ENCODE measurements around the gene AQR.
A peak's percentile ranks its signal among the peaks of the same experiment; 100 is the strongest.

The AQR gene

DNA sequence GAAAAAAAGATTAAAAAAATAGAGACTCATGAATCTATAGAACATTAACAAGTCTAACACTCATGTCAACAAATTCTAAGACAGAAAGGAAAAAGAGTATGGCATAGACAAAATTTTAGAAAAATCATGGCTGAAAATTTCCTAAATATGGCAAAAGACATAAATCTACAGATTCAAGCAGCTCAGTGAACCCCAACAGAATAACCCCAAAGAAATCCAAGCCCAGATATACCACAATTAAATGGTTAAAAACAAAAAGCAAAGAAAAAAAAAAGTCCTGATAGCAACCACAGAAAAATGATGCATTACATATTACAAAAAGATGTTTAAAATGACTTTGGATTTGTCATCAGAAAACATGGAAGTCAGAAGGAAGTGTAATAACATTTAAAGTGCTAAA lies 75.6 kb downstream of the AQR start:
- H3K4me2 ChIP-seq = no peak overlapping the region
- H3K27ac ChIP-seq = no peak overlapping the region
- no peaks in the 10 kb centered on the region for H3K27me3 ChIP-seq
- peaks cover 23 to 28% (median 25%) of the 10 kb centered on the region in 11 experiments for H3K9me3 ChIP-seq (replicated peaks in 1 of 11)
- peaks cover 88 to 98% (median 93%) of the 10 kb centered on the region in 11 experiments for H3K36me3 ChIP-seq
- no peak overlapping the region for H3K9ac ChIP-seq
- H3K4me1 ChIP-seq = no peaks in the 10 kb centered on the region
- 0 out of 22 replicates have a peak, but pooled peaks cover 0 to 3% (median 0%) of the 10 kb centered on the region in 11 experiments for H4K20me1 ChIP-seq
- no peak overlapping the region for H3K4me3 ChIP-seq
- TF ChIP-seq Cebpa-rat (IDR thresholded peaks at IDR 0.05) = no peak

DNA sequence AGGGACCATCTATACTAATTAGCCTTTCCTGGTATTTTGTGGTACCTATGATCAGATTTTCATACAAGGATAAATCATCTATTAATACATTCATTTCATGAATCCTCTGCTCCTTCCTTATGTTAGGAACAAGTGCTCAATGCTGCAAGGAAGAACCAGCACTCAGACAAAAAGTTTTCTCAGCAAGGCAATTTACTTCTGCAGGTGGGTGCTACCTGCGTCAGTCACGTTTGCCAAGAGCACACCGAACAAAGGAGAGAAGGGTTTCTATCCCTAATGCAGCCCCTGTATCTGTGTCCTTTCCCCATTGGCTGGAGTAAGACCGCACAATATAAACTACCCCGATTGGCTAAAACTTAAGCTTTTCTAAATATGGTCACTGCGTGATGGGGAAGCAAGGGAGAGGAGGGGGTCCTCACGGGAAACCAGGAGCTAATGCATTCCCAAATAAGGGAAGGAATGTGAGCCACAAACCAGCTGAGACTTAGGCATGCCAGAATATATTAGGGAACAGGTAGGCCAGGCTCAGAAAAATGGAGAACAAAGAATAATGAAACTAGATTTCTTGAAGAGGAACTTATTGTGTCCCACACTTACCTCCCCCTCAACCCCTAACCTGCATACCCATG lies 76.5 kb downstream of the AQR start:
- Histone ChIP-seq H3K4me3 (0 out of 20 replicates have a peak overlapping the region, but pooled peaks of 1 of the 10 experiments have one; percentile 4), H3K27ac (no peak overlapping the region), H3K27me3 (no peaks in the 10 kb centered on the region), H4K20me1 (0 out of 22 replicates have a peak, but pooled peaks cover 0 to 3% (median 0%) of the 10 kb centered on the region in 11 experiments), H3K4me2 (no peak overlapping the region), H3K36me3 (peaks cover 85 to 97% (median 95%) of the 10 kb centered on the region in 11 experiments), H3K9me3 (replicated peaks in 1 of 11) (peaks cover 23 to 28% (median 25%) of the 10 kb centered on the region in 11 experiments), H3K9ac (no peak overlapping the region), H3K4me1 (no peaks in the 10 kb centered on the region)
- TF ChIP-seq Cebpa-rat (IDR thresholded peaks at IDR 0.05) = no peak

DNA sequence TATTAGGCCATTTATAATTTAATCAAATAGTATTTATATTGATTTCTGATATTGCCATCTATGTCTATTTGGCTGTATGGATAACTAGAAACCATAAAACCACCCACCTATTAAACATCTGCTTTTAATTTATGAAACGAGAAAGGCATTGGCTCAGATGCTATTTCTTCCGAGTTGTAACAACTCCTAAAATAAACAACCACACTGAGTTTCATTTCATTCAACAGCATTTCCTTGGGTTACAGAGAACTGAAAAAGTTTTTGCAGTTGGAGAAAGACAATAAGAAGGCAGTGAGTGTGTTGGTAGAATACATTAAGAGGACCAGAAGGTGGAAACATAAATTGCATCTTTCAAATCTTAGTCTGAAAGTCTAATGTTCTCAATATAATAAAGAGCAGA lies 79.1 kb downstream of the AQR start:
- no peaks in the 10 kb centered on the region for H3K27me3 ChIP-seq
- no peaks in the 10 kb centered on the region for H4K20me1 ChIP-seq
- H3K36me3 ChIP-seq = peaks cover 81 to 97% (median 94%) of the 10 kb centered on the region in 11 experiments
- no peaks in the 10 kb centered on the region for H3K4me1 ChIP-seq
- H3K9ac ChIP-seq = no peak overlapping the region
- H3K9me3 ChIP-seq (replicated peaks in 1 of 11) = peaks cover 23 to 28% (median 25%) of the 10 kb centered on the region in 11 experiments
- no peak overlapping the region for H3K27ac ChIP-seq
- no peak for TF ChIP-seq Cebpa-rat (IDR thresholded peaks at IDR 0.05)
- H3K4me3 ChIP-seq = no peak overlapping the region
- no peak overlapping the region for H3K4me2 ChIP-seq

DNA sequence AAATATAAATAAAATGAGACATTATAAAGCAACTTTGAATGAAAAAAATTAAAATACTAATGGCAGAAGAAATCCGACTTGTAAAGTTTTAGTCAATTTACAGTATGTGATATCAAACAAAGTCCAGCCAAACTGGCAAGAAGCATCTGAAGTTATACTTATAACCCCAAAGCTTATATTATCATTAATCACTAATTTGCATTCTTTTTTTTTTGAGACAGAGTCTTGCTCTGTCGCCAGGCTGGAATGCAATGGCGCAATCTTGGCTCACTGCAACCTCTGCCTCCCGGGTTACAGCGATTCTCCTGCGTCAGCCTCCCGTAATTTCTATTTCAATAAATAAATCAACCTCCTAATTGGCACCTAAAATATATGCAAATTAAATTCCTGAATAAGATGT lies 80.1 kb downstream of the AQR start:
- Histone ChIP-seq H4K20me1 (no peaks in the 10 kb centered on the region), H3K27ac (no peak overlapping the region), H3K27me3 (no peaks in the 10 kb centered on the region), H3K4me1 (no peaks in the 10 kb centered on the region), H3K9me3 (replicated peaks in 1 of 11) (peaks cover 19 to 24% (median 22%) of the 10 kb centered on the region in 11 experiments), H3K4me3 (no peak overlapping the region), H3K9ac (no peak overlapping the region), H3K36me3 (peaks cover 83 to 99% (median 96%) of the 10 kb centered on the region in 11 experiments), H3K4me2 (no peak overlapping the region)
- no peak for TF ChIP-seq Cebpa-rat (IDR thresholded peaks at IDR 0.05)

DNA sequence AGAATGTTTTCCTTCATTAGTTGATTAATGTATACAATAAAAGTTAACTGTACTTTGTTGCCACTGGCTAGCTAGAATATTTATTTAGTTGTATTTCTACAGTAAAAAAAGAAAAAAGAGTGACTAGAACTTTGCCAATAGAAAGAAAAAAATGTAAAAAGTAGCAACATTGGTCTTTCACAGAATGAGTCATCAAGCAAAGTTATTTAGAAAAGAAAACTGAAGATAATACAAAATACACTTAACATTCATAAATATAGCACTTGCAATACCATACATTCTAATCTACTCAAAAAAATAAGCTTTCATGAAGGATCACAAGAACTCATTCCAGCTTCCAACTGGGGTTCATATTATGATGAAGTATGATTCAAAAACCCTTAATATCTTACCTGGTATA lies 83.4 kb downstream of the AQR start:
- Histone ChIP-seq H3K9ac (no peak overlapping the region), H3K4me1 (no peaks in the 10 kb centered on the region), H3K27ac (no peak overlapping the region), H3K4me2 (no peak overlapping the region), H4K20me1 (no peaks in the 10 kb centered on the region), H3K36me3 (peaks cover 86 to 100% (median 98%) of the 10 kb centered on the region in 11 experiments), H3K4me3 (no peak overlapping the region), H3K27me3 (no peaks in the 10 kb centered on the region), H3K9me3 (replicated peaks in 1 of 11) (no peaks in the 10 kb centered on the region)
- no peak for TF ChIP-seq Cebpa-rat (IDR thresholded peaks at IDR 0.05)

DNA sequence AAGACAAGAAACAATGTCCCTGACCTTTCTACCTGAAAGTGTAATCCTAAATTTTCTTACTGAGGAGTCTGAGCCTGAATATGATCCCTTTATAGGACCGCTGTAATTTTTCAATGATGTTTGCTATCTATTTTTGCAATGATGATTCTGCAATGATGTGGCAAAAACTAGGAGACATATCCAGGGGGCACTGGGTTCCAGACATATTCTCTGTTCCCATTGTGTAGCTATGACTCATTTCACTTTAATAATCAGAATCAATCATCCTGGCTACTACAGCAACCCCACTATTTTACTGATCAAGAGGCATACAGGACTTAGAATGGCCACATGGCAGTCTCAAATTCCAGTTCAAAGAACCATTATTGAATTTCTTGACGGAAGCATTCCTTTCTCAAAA lies 85.9 kb downstream of the AQR start:
- Histone ChIP-seq H3K4me3 (no peak overlapping the region), H4K20me1 (no peaks in the 10 kb centered on the region), H3K27me3 (no peaks in the 10 kb centered on the region), H3K27ac (no peak overlapping the region), H3K9ac (no peak overlapping the region), H3K4me1 (no peaks in the 10 kb centered on the region), H3K36me3 (peaks cover 90 to 100% (median 98%) of the 10 kb centered on the region in 11 experiments), H3K4me2 (no peak overlapping the region), H3K9me3 (replicated peaks in 1 of 11) (no peaks in the 10 kb centered on the region)
- no peak for TF ChIP-seq Cebpa-rat (IDR thresholded peaks at IDR 0.05)

DNA sequence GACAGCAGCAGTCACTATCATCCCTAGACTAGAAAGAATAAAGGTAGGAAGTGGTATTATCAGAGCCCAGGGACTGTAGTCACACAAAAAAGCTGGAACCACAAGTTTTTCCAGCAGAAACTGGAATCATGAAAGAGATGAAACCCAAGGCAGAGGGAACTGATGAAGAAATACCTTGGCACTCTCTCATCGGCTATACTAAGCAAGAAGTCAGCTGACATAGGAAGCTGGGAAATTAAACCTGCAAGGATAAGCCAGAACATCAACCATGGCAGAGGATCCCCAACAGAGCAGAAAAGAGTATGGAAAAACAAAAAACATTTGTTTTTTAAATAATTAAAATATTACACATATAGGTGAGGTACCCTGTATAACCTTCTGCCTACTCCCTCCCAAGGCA lies 86.5 kb downstream of the AQR start:
- no peak for TF ChIP-seq Cebpa-rat (IDR thresholded peaks at IDR 0.05)
- Histone ChIP-seq H3K4me2 (no peak overlapping the region), H3K9me3 (replicated peaks in 1 of 11) (no peaks in the 10 kb centered on the region), H3K27me3 (no peaks in the 10 kb centered on the region), H3K4me3 (no peak overlapping the region), H3K9ac (no peak overlapping the region), H4K20me1 (no peaks in the 10 kb centered on the region), H3K4me1 (no peaks in the 10 kb centered on the region), H3K36me3 (peaks cover 90 to 100% (median 98%) of the 10 kb centered on the region in 11 experiments), H3K27ac (no peak overlapping the region)

DNA sequence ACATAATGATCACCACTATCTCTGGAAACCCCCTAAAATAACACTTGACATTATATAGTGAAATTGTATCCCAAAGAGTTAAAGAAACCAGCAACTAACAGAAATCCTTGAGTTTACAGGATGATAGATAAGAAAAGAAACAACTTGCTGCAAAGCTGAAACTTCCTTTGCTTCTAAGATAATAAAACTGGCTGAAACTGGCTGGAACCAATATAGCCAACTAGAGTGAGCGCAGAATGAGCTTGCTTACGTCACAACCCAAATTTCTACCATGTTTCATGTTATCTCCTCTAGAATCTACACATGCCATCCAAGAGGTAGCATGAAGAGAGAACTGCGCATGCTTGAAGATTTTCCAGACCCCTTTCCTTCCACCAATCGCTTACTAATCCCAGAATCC lies 90.4 kb downstream of the AQR start:
- no peak overlapping the region for H3K4me3 ChIP-seq
- H3K27ac ChIP-seq = no peak overlapping the region
- no peak overlapping the region for H3K9ac ChIP-seq
- no peaks in the 10 kb centered on the region for H3K4me1 ChIP-seq
- peaks cover 93 to 100% (median 98%) of the 10 kb centered on the region in 11 experiments for H3K36me3 ChIP-seq
- no peak overlapping the region for H3K4me2 ChIP-seq
- TF ChIP-seq Cebpa-rat (IDR thresholded peaks at IDR 0.05) = no peak
- no peaks in the 10 kb centered on the region for H4K20me1 ChIP-seq
- no peaks in the 10 kb centered on the region for H3K9me3 ChIP-seq (replicated peaks in 1 of 11)
- no peaks in the 10 kb centered on the region for H3K27me3 ChIP-seq

DNA sequence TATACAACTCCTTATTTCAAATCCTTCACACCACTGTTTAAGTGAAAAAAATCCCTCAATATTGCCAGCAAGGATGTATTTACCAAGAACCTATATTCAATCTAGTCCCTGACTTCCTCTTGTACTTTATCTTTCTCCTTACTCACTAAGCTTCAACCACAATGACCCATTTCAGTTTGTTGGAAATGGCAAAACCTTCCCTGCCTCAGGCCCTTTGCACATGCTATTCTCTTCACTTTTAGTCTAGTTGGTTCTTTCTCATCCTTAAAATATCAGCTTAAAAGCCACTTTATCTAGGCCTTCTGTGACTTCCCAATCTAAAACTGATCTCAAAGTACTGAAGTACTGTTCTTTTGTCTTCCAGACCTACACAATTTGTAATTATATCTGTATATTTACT lies 92.9 kb downstream of the AQR start:
- TF ChIP-seq Cebpa-rat (IDR thresholded peaks at IDR 0.05) = no peak
- Histone ChIP-seq H3K36me3 (peaks cover 89 to 100% (median 99%) of the 10 kb centered on the region in 11 experiments), H3K9ac (no peak overlapping the region)

DNA sequence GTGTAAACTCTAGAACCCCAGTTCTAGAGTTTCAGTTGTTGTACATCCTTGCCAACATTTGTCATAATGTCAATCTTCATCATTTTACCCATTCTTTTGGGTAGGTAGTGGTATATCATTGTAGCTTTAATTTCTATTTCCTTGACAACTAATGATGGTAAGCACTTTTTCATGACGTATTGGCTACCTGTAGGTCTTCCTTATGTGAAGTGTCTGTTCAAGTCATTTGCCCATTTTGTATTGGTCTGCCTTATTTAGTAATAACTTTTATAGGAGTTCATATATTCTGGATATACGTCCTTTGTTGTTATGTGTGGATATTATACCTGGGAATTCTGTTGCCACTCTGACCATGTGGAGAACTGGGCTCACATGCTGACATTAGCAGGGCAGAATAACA lies 100.4 kb downstream of the AQR start:
- TF ChIP-seq Cebpa-rat (IDR thresholded peaks at IDR 0.05) = no peak
- Histone ChIP-seq H3K4me2 (no peak overlapping the region), H3K27me3 (no peaks in the 10 kb centered on the region), H3K4me1 (no peaks in the 10 kb centered on the region), H3K9ac (no peak overlapping the region), H3K27ac (no peak overlapping the region), H4K20me1 (no peaks in the 10 kb centered on the region), H3K4me3 (no peak overlapping the region), H3K9me3 (replicated peaks in 1 of 11) (peaks cover 0 to 17% (median 14%) of the 10 kb centered on the region in 11 experiments; a peak in 16 of 22 replicates), H3K36me3 (peaks cover 79 to 100% (median 97%) of the 10 kb centered on the region in 11 experiments)

More for the DNA sequence above, 92.9 kb downstream of the AQR start:
- no peaks in the 10 kb centered on the region for H4K20me1 ChIP-seq
- no peaks in the 10 kb centered on the region for H3K9me3 ChIP-seq (replicated peaks in 1 of 11)
- H3K4me1 ChIP-seq = no peaks in the 10 kb centered on the region
- no peak overlapping the region for H3K27ac ChIP-seq
- H3K27me3 ChIP-seq = no peaks in the 10 kb centered on the region
- H3K4me3 ChIP-seq = no peak overlapping the region
- H3K4me2 ChIP-seq = no peak overlapping the region
